A549 (cell line): ENCODE data around the gene SCYL3. TPM values are rescaled to one million over a fixed set of nuclear protein-coding genes. Genes with fewer than 3 reads are reported as not detected.

Source experiments
- ATAC-seq, 2 experiments: fragments of 200-7000 bp in 1 of 2; fragments of >200 bp in 1 of 2; cut with Nextera tagmentation in 1 of 2; cut with Tn5 transposase in 1 of 2; 3 replicates each; pipeline versions ENCODE4 v1.8.0 to v1.9.1; 2018 to 2020; ENCODE audit warnings: mild to moderate bottlenecking in 1 of 2, moderate library complexity in 1 of 2
- CTCF ChIA-PET: fragments of 300-600 bp; sonication (Branson Sonifier 250); formaldehyde crosslinking; extraction: SDS; loops from one replicate; lab custom pipeline; 2021; ENCODE audit warnings: antibody characterized with exemption, inconsistent platforms; lab: Yijun Ruan, JAX
- POLR2A ChIA-PET: fragments of 350-600 bp; formaldehyde crosslinking; extraction: SDS; loops from one replicate; lab custom pipeline; 2021; ENCODE audit warnings: antibody characterized with exemption, inconsistent platforms; lab: Yijun Ruan, JAX
- DNase-seq, 2 experiments: peaks; one replicate each; pipeline versions ENCODE4 v3.0.0 to v3.0.0-alpha.2; 2011 to 2016; ENCODE audit warnings: low read depth in 1 of 2, low spot score in 1 of 2
- FAIRE-seq: peaks from 2 replicates; lab custom pipeline; 2011; peaks lifted over from hg19 to GRCh38; lab: Jason Lieb, UNC
- H3K27ac ChIP-seq, 2 experiments: fragments of >200 bp; sonication (Bioruptor Twin); formaldehyde crosslinking; 3 replicates each; pipeline ENCODE4 v1.5.1; 2016 to 2017
- H3K4me1 ChIP-seq: fragments of >200 bp; sonication (Bioruptor Twin); formaldehyde crosslinking; 3 replicates; pipeline ENCODE4 v1.6.1; 2016
- H3K4me2 ChIP-seq: fragments of >200 bp; sonication (Bioruptor Twin); formaldehyde crosslinking; 3 replicates; pipeline ENCODE4 v1.6.1; 2016
- H3K4me3 ChIP-seq: fragments of >200 bp; sonication (Bioruptor Twin); formaldehyde crosslinking; 3 replicates; pipeline ENCODE4 v1.5.1; 2016
- H3K9me3 ChIP-seq: fragments of >200 bp; sonication (Bioruptor Twin); formaldehyde crosslinking; 3 replicates; pipeline ENCODE4 v1.6.1; 2016
- ATOH8 ChIP-seq: fragments of 250-450 bp; sonication (Bioruptor Pico); IDR thresholded peaks from 2 replicates; pipeline ENCODE4 v1.5.0; 2020; ENCODE audit warnings: low read depth, mild to moderate bottlenecking, moderate library complexity
- CBX8 ChIP-seq: fragments of 200-600 bp; sonication (generic); IDR thresholded peaks from 2 replicates; pipeline ENCODE4 v1.6.1; 2016
- CEBPB ChIP-seq, 2 experiments: fragments of >200 bp in 1 of 2; sonication (Bioruptor Twin) in 1 of 2; formaldehyde crosslinking in 1 of 2; IDR thresholded peaks; 2 replicates each; pipeline ENCODE4 v1.6.1; 2012 to 2016
- EHF ChIP-seq: fragments of 250-450 bp; sonication (Bioruptor Pico); IDR thresholded peaks from 2 replicates; pipeline ENCODE4 v1.5.0; 2020; ENCODE audit warnings: mild to moderate bottlenecking
- ELK1 ChIP-seq: fragments of 150-350 bp; IDR thresholded peaks from 2 replicates; pipeline ENCODE4 v1.6.1; 2014; ENCODE audit warnings: low read depth, mild to moderate bottlenecking, low read length
- EP300 ChIP-seq, 2 experiments: fragments of >200 bp; sonication (Bioruptor Twin); formaldehyde crosslinking; IDR thresholded peaks; 2 replicates in 1 of 2; 3 replicates in 1 of 2; pipeline ENCODE4 v1.6.1; 2016 to 2017
- HES2 ChIP-seq: fragments of >200 bp; sonication (Bioruptor Twin); formaldehyde crosslinking; IDR thresholded peaks from 2 replicates; pipeline ENCODE4 v1.6.1; 2016
- HEYL ChIP-seq: fragments of 250-450 bp; sonication (Bioruptor Pico); IDR thresholded peaks from 2 replicates; pipeline ENCODE4 v1.8.0; 2021; ENCODE audit warnings: mild to moderate bottlenecking, moderate library complexity
- MAFK ChIP-seq: fragments of 450-650 bp; IDR thresholded peaks from 2 replicates; pipeline ENCODE4 v1.6.1; 2014; ENCODE audit not compliant: partially characterized antibody
- MAZ ChIP-seq: fragments of 150-350 bp; IDR thresholded peaks from 2 replicates; pipeline ENCODE4 v1.6.1; 2014; ENCODE audit warnings: antibody characterized with exemption, low read depth, low read length, borderline replicate concordance
- NFE2L2 ChIP-seq: fragments of 150-350 bp; conservative IDR thresholded peaks from 2 replicates; pipeline ENCODE4 v1.6.1; 2014; ENCODE audit warnings: low read length
- NPAS2 ChIP-seq: fragments of 250-450 bp; sonication (Bioruptor Pico); IDR thresholded peaks from 2 replicates; pipeline ENCODE4 v1.8.0; 2022; ENCODE audit warnings: mild to moderate bottlenecking, moderate library complexity, borderline replicate concordance
- NR3C1 ChIP-seq: fragments of >200 bp; sonication (Bioruptor Twin); formaldehyde crosslinking; IDR thresholded peaks from 3 replicates; pipeline ENCODE4 v1.6.1; 2017
- RAD21 ChIP-seq, 2 experiments: fragments of >200 bp in 1 of 2; sonication (Bioruptor Twin) in 1 of 2; formaldehyde crosslinking in 1 of 2; IDR thresholded peaks in 1 of 2; conservative IDR thresholded peaks in 1 of 2; 2 replicates in 1 of 2; 3 replicates in 1 of 2; pipeline ENCODE4 v1.6.1; 2012 to 2018; ENCODE audit warnings: inconsistent platforms in 1 of 2
- SMC3 ChIP-seq: fragments of >200 bp; sonication (Bioruptor Twin); formaldehyde crosslinking; IDR thresholded peaks from 3 replicates; pipeline ENCODE4 v1.6.1; 2018; ENCODE audit warnings: inconsistent platforms
- SREBF2 ChIP-seq: fragments of 450-650 bp; IDR thresholded peaks from 2 replicates; pipeline ENCODE4 v1.6.1; 2014; ENCODE audit warnings: mild to moderate bottlenecking, moderate library complexity
- ZC3H11A ChIP-seq: fragments of 450-650 bp; IDR thresholded peaks from 2 replicates; pipeline ENCODE4 v1.6.1; 2014; ENCODE audit warnings: antibody characterized with exemption, mild to moderate bottlenecking
- ZFP36 ChIP-seq: fragments of 450-650 bp; IDR thresholded peaks from 2 replicates; pipeline ENCODE4 v1.6.1; 2014; ENCODE audit warnings: borderline replicate concordance; ENCODE audit not compliant: partially characterized antibody
- ZNF302 ChIP-seq: fragments of 250-450 bp; sonication (Bioruptor Pico); IDR thresholded peaks from 2 replicates; pipeline ENCODE4 v1.9.0; 2021; ENCODE audit warnings: inconsistent platforms, mild to moderate bottlenecking, moderate library complexity
- WGBS: methylation state at CpG from one replicate; pipeline ENCODE4 v1.1.6; 2017; ENCODE audit errors: missing lambda C conversion rate; 5-methylcytosine and 5-hydroxymethylcytosine counted together
- polyA plus RNA-seq, 4 experiments: library from polyadenylated mRNA; depleted of rRNA in 3 of 4; stranded (reverse); fragments of >200 nt; fragmentation: RNase III in 1 of 4; extraction: RNeasy Plus Mini Kit Qiagen cat#74134 plus additional on column Dnase treatment in 1 of 4; gene quantifications; 2 replicates in 3 of 4; 3 replicates in 1 of 4; pipeline ENCODE4 v1.2.3, GENCODE V29; 2011 to 2017
- TF ChIP-seq, protein P1 (sequence below): fragments of >200 bp; sonication (Bioruptor Twin); formaldehyde crosslinking; IDR thresholded peaks from 3 replicates; pipeline ENCODE4 v1.5.1; 2016
- TF ChIP-seq, protein P2 (sequence below): fragments of 200-600 bp; sonication (generic); IDR thresholded peaks from 2 replicates; pipeline ENCODE4 v1.6.1; 2016; ENCODE audit warnings: antibody characterized with exemption, mild to moderate bottlenecking, moderate library complexity
- TF ChIP-seq, protein P3 (sequence below): IDR thresholded peaks from 2 replicates; pipeline ENCODE4 v1.6.1; 2012; ENCODE audit warnings: low read depth, borderline replicate concordance

The SCYL3 gene
- polyA plus RNA-seq, 2 of the 4 experiments (the other 2 are of a cell fraction): 3.2 to 7.3 TPM

- Histone ChIP-seq H3K4me2 (no peak overlapping the region), H3K27ac (no peak overlapping the region), H3K4me1 (no peaks in the 10 kb centered on the region), H3K9me3 (no peaks in the 10 kb centered on the region), H3K4me3 (no peak overlapping the region)
- TF ChIP-seq MAZ (no peak), CEBPB (IDR thresholded peaks at IDR 0.05) (no peak), NR3C1 (no peak), SMC3 (peak; percentile 72), SREBF2 (no peak), RAD21 (conservative IDR thresholded peaks at IDR 0.05 in 1 of 2, IDR thresholded peaks at IDR 0.05 in 1 of 2) (peak; percentile 65 to 69)
- TF ChIP-seq, protein P1, sequence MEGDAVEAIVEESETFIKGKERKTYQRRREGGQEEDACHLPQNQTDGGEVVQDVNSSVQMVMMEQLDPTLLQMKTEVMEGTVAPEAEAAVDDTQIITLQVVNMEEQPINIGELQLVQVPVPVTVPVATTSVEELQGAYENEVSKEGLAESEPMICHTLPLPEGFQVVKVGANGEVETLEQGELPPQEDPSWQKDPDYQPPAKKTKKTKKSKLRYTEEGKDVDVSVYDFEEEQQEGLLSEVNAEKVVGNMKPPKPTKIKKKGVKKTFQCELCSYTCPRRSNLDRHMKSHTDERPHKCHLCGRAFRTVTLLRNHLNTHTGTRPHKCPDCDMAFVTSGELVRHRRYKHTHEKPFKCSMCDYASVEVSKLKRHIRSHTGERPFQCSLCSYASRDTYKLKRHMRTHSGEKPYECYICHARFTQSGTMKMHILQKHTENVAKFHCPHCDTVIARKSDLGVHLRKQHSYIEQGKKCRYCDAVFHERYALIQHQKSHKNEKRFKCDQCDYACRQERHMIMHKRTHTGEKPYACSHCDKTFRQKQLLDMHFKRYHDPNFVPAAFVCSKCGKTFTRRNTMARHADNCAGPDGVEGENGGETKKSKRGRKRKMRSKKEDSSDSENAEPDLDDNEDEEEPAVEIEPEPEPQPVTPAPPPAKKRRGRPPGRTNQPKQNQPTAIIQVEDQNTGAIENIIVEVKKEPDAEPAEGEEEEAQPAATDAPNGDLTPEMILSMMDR: peak; percentile 75
- TF ChIP-seq, protein P2, sequence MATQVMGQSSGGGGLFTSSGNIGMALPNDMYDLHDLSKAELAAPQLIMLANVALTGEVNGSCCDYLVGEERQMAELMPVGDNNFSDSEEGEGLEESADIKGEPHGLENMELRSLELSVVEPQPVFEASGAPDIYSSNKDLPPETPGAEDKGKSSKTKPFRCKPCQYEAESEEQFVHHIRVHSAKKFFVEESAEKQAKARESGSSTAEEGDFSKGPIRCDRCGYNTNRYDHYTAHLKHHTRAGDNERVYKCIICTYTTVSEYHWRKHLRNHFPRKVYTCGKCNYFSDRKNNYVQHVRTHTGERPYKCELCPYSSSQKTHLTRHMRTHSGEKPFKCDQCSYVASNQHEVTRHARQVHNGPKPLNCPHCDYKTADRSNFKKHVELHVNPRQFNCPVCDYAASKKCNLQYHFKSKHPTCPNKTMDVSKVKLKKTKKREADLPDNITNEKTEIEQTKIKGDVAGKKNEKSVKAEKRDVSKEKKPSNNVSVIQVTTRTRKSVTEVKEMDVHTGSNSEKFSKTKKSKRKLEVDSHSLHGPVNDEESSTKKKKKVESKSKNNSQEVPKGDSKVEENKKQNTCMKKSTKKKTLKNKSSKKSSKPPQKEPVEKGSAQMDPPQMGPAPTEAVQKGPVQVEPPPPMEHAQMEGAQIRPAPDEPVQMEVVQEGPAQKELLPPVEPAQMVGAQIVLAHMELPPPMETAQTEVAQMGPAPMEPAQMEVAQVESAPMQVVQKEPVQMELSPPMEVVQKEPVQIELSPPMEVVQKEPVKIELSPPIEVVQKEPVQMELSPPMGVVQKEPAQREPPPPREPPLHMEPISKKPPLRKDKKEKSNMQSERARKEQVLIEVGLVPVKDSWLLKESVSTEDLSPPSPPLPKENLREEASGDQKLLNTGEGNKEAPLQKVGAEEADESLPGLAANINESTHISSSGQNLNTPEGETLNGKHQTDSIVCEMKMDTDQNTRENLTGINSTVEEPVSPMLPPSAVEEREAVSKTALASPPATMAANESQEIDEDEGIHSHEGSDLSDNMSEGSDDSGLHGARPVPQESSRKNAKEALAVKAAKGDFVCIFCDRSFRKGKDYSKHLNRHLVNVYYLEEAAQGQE: no peak
- ATAC-seq: peak; percentile 59 to 82; a peak in 5 of 6 replicates
- 47% methylated on average over 4 of the region's 4 CpGs for WGBS
- ChIA-PET CTCF (interaction anchor here (0.6 to 3.4 kb wide), 38 partner anchors 9 to 343 kb away, joined by 3 to 45 read pairs (median 5); partner anchors contain the start of genes F5, METTL18 and SLC19A2), POLR2A (no interaction called here)
- peak; percentile 16 to 43 for DNase-seq
- no peak for FAIRE-seq
These were observed 84.2 kb downstream of the SCYL3 start for GRCh38 chr1:169809370-169810095.

GRCh38 chr1:169804941-169805340, 88.8 kb downstream of the SCYL3 start:
- CTCF ChIA-PET: no interaction called here
- no peaks in the 10 kb centered on the region for H3K4me1 ChIP-seq
- no peak overlapping the region for H3K27ac ChIP-seq
- WGBS: 91% methylated on average over 2 of the region's 2 CpGs
- H3K4me2 ChIP-seq: no peak overlapping the region
- H3K4me3 ChIP-seq: no peak overlapping the region
- POLR2A ChIA-PET: no interaction called here
- TF ChIP-seq NR3C1 (no peak), CBX8 (no peak), NFE2L2 (no peak), ZC3H11A (no peak)
- TF ChIP-seq, protein P3, sequence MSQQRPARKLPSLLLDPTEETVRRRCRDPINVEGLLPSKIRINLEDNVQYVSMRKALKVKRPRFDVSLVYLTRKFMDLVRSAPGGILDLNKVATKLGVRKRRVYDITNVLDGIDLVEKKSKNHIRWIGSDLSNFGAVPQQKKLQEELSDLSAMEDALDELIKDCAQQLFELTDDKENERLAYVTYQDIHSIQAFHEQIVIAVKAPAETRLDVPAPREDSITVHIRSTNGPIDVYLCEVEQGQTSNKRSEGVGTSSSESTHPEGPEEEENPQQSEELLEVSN: no peak
- TF ChIP-seq, all 56 proteins: peak for 0
- FAIRE-seq: no peak
- no peak for DNase-seq
- no peak for ATAC-seq
- no peaks in the 10 kb centered on the region for H3K9me3 ChIP-seq

- Histone ChIP-seq H3K9me3 (no peaks in the 10 kb centered on the region), H3K4me3 (no peak overlapping the region), H3K4me1 (no peaks in the 10 kb centered on the region), H3K27ac (no peak overlapping the region), H3K4me2 (no peak overlapping the region)
- DNase-seq: no peak
- ChIA-PET CTCF (no interaction called here), POLR2A (no interaction called here)
- no peak for FAIRE-seq
- ATAC-seq: no peak
- TF ChIP-seq ZFP36 (no peak), EHF (CRISPR knock-in tag) (no peak), HEYL (CRISPR knock-in tag) (no peak), ELK1 (no peak), ATOH8 (CRISPR knock-in tag) (no peak), ZNF302 (no peak), NPAS2 (CRISPR knock-in tag) (no peak), NR3C1 (no peak), HES2 (no peak), EP300 (IDR thresholded peaks at IDR 0.05) (no peak), MAFK (no peak)
- TF ChIP-seq, protein P3: no peak
These were observed 90.8 kb downstream of the SCYL3 start for GRCh38 chr1:169802888-169803287.
